ENCODE results near the gene TMEFF1. TPM values are rescaled to one million over a fixed set of nuclear protein-coding genes. Genes with fewer than 3 reads are reported as not detected.
A peak's percentile ranks its signal among the peaks of the same experiment; 100 is the strongest.
"Not testable (repeated sequence)": the region's sequence is repeated elsewhere in the genome, so short reads cannot be mapped to it uniquely, and the experiment has no call there.

Gene TMEFF1
- total RNA-seq, 4 donors from 2014 or later: 8.4 TPM; not detected in 3

DNA sequence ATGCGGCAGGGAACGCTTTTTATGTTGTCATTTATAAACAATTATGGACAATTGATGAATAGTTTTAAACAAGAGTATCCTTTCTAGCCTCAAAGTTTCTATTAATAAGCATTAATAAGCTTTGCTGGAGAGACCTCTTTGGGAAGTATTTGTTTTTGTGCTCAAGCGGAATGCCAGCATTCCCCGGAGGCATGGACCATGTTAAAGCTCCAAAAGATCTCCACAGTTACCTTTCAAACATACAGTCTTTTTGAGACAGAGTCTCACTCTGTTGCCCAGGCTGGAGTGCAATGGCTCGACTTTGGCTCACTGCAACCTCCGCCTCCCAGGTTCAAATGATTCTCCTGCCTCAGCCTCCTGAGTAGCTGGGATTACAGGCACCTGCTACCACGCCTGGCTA, 36.4 kb upstream of the TMEFF1 start:
- H3K36me3 ChIP-seq: no peaks in the 10 kb centered on the region
- intact Hi-C loops (cut with DNase I; ENCODE audit: low total_unique reads): no loop called here
- H3K9me3 ChIP-seq: no peaks in the 10 kb centered on the region
- no peaks in the 10 kb centered on the region for H3K4me1 ChIP-seq
- no peak overlapping the region for H3K4me3 ChIP-seq
- TF ChIP-seq, protein P1, sequence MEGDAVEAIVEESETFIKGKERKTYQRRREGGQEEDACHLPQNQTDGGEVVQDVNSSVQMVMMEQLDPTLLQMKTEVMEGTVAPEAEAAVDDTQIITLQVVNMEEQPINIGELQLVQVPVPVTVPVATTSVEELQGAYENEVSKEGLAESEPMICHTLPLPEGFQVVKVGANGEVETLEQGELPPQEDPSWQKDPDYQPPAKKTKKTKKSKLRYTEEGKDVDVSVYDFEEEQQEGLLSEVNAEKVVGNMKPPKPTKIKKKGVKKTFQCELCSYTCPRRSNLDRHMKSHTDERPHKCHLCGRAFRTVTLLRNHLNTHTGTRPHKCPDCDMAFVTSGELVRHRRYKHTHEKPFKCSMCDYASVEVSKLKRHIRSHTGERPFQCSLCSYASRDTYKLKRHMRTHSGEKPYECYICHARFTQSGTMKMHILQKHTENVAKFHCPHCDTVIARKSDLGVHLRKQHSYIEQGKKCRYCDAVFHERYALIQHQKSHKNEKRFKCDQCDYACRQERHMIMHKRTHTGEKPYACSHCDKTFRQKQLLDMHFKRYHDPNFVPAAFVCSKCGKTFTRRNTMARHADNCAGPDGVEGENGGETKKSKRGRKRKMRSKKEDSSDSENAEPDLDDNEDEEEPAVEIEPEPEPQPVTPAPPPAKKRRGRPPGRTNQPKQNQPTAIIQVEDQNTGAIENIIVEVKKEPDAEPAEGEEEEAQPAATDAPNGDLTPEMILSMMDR (IDR thresholded peaks at IDR 0.05): no peak
- TF ChIP-seq POLR2A (IDR thresholded peaks at IDR 0.05): no peak
- no peaks in the 10 kb centered on the region for H3K27me3 ChIP-seq
- DNase-seq: no peak
- no peak overlapping the region for H3K27ac ChIP-seq

DNA sequence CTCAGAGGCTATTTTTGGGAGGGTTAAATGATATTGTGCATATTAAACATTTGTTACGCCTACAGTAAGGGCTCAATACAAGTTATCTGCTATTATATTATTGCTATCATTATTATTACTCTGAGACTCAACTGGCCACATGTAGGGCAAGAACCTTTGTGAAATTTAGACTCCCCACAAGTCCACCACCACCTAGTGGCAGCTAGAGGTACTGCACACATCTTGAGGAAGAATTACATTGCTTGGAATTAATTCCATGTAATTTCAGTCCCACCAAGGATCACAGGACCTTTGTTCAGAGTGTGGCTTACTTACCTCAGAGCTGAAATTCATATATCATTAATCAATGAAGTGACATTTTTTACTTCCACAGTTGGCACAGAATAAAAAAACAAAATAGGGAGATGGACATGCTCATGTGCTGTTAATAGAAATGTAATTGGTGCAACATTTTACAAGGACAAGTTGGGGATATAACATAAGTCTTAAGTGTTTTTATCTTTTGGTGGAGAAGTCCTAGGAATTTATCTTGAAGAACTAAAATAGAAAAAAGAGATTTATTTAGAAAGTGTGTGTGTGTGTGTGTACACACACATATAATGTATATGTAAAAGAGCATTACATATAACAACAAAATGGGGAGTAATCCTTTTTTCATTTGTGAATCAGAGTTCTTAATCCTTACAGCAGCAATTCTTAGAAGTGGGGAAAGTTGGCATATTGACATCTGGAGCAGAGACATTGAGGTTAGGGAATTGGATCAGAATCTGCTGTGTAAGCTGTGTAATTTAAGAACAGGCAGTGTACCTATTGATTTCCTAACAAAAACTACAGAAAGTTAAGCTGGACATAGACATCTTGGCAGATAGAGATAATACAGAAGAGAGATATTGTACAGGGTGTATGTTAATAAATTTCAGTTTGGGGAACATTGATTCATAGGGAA, 34.8 kb upstream of the TMEFF1 start:
- Histone ChIP-seq H3K27me3 (no peaks in the 10 kb centered on the region), H3K9me3 (no peaks in the 10 kb centered on the region), H3K4me1 (no peaks in the 10 kb centered on the region), H3K36me3 (no peaks in the 10 kb centered on the region), H3K27ac (no peak overlapping the region), H3K4me3 (no peak overlapping the region)
- TF ChIP-seq, protein P1 (IDR thresholded peaks at IDR 0.05): peak; percentile 69 to 95 (median 83)
- TF ChIP-seq POLR2A (IDR thresholded peaks at IDR 0.05): no peak
- intact Hi-C loops (cut with DNase I; ENCODE audit: low total_unique reads): no loop called here
- DNase-seq: peak; percentile 51 to 81

DNA sequence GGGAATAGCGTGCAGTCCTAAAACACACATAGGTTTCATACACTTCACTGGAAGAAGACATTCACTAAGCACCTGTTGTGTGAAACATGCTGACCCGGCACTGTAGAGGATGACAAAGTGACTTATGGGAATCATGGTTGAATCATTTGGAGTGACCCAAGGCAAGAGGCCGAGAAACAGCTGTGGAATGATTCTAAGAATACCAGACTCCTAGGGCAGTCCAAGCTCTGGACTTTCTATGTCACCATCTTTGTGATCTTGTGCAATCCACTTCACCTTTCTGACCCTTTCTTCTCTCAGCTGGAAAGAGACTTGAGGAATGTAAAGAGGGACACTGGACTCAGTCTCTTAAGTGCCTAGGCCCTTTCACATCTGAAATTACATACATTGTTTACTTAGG, 32.9 kb upstream of the TMEFF1 start:
- intact Hi-C loops (cut with DNase I; ENCODE audit: low total_unique reads): no loop called here
- DNase-seq: no peak
- no peak overlapping the region for H3K27ac ChIP-seq

DNA sequence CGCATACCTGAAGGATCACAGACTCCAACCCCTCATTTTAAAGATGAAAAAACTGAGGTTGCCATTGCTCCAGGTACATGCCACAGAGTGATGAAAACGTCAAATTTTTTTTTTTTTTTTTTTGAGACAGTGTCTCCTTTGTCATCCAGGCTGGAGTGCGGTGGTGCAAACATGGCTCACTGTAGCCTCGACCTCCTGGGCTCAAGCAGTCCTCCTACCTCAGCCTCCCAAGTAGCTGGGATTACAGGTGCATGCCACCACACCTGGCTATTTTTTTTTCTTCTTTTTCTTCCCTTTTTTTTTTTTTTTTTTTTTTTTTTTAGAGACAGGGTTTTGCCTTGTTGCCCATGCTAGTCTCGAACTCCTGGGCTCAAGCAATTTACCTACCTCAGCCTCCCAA, 32.5 kb upstream of the TMEFF1 start:
- H3K36me3 ChIP-seq; H3K4me3 ChIP-seq; H3K9me3 ChIP-seq; H3K27ac ChIP-seq; H3K4me1 ChIP-seq; DNase-seq; intact Hi-C loops (cut with DNase I; ENCODE audit: low total_unique reads); H3K27me3 ChIP-seq: not testable (repeated sequence)

More for the DNA sequence above, 32.9 kb upstream of the TMEFF1 start:
- no peak overlapping the region for H3K4me3 ChIP-seq
- TF ChIP-seq, protein P1 (IDR thresholded peaks at IDR 0.05): no peak
- no peak for TF ChIP-seq POLR2A (IDR thresholded peaks at IDR 0.05)
- H3K4me1 ChIP-seq: no peaks in the 10 kb centered on the region
- H3K9me3 ChIP-seq: no peaks in the 10 kb centered on the region
- no peaks in the 10 kb centered on the region for H3K36me3 ChIP-seq
- H3K27me3 ChIP-seq: no peaks in the 10 kb centered on the region

DNA sequence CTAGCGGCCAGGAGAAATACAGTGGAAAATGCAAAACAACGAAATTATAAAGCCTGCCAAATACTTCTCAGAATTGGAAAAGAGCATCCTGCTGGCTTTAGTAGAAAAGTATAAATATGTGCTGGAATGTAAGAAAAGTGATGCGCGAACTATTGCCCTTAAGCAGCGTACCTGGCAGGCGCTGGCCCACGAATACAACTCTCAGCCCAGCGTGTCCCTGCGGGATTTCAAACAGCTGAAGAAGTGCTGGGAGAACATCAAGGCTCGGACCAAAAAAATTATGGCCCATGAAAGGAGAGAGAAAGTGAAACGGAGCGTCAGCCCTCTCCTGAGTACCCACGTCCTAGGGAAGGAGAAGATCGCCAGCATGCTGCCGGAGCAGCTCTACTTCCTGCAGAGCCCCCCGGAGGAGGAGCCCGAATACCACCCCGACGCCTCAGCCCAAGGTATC, 31.0 kb upstream of the TMEFF1 start:
- Histone ChIP-seq H3K27me3 (no peaks in the 10 kb centered on the region), H3K4me1 (no peaks in the 10 kb centered on the region), H3K9me3 (no peaks in the 10 kb centered on the region), H3K27ac (no peak overlapping the region), H3K4me3 (no peak overlapping the region), H3K36me3 (no peaks in the 10 kb centered on the region)
- DNase-seq: no peak
- TF ChIP-seq, protein P1 (IDR thresholded peaks at IDR 0.05): no peak
- TF ChIP-seq POLR2A (IDR thresholded peaks at IDR 0.05): no peak
- intact Hi-C loops (cut with DNase I; ENCODE audit: low total_unique reads): no loop called here
